SIG-M5 treated with dmso at 0.1 percent for 504 hours (cell line): Measurements from ENCODE around the gene ZNF407.

Source experiments
- DNase-seq: peaks from one replicate; lab custom pipeline; 2025; ENCODE audit not compliant: unreplicated experiment; lab: John Stamatoyannopoulos, UW

ZNF407 gene

GRCh38 chr18:75043478-75043877 is 445.8 kb downstream of the ZNF407 start:
- no peak for DNase-seq

DNA sequence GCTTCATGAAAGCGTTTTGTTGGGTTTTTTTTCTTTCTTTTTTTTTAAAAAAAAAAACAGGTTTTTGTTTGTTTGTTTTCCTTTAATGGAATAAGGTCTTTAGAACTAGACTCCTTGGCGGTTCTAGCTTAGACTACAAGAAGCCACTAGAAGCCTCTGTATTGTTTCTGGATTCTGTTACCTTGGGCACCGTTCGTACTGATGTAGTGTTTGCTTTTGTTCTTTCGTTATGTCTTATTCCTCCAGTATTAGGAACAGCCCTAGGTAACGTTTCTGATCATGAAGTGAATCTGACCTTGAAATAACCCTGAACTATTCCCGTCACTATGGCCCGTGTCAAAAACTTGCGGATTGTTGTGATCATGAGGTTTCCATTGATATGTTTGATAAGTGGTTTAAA is 446.6 kb downstream of the ZNF407 start:
- no peak for DNase-seq

GRCh38 chr18:75044791-75045190 is 447.1 kb downstream of the ZNF407 start:
- DNase-seq: no peak

- DNase-seq: no peak
These were observed 447.6 kb downstream of the ZNF407 start for GRCh38 chr18:75045272-75045671.

- no peak for DNase-seq
These were observed 449.7 kb downstream of the ZNF407 start for GRCh38 chr18:75047240-75047961.

DNA sequence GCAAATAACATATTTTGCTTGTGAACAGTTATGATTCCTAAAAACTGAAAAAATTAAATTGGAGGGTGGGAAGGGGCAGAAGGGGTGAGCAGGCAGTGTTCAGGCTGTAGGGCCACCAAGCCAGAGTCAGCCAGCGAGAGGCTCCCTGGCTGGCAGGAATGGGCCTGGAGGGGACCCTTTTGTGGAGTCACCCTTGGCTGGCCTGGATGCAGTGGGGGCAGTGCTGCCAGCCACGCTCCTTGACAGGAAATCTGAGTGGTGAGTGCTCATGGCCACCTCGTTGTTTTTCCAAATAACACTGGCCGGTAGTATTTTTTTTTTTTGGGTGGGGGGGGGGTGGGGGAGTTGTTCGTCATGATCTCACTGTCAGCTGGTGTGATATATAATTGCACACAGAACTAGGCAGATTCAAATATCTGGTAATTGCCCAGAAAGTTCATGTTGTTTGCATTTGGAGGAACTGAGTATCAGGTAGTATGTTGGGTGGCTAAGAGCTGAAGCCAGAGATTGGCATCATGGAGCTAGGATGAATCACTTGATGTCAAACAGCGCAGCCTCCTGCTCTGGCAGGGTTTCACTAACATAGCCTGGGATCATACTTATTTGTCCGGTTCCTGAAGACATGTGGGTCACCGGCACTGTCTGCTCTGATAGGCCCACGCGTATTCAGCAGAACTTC is 451.2 kb downstream of the ZNF407 start:
- no peak for DNase-seq

DNA sequence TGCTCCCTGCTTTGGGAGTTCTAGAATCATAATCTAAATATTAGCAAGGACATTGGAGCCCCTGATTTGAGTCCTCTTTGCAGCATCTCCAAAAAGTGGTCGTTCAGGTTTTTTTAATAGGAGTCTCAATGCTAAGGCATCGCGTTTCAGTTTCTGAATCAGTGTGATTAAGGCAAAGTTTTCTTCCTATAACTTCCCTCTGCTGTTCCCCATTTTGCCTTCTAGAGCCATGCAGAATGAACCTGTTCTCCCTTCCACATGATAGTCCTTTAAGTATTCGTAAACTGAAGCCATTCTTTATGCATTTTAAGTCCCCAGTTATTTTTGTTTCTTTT is 451.8 kb downstream of the ZNF407 start:
- no peak for DNase-seq

GRCh38 chr18:75051757-75052156 is 454.1 kb downstream of the ZNF407 start:
- DNase-seq: no peak

DNA sequence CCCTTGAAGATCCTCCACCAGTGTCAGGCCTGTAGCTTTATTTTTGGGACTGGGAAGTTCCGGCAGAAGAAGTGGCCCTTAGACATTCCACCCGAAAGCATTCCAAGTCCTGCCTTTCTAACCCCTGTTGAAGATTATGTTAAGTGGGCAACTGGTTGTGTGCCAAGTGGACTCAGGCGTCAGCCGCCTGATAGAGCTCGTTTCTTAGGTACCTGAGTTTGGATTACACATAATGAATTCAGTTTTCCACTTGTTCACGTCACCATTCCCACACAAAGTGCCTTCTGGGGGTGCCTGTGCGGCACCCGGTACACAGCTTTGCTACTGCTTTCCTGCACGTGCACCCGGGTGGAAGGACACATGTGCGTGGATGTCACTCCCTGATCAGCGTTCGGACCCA is 454.8 kb downstream of the ZNF407 start:
- no peak for DNase-seq

DNA sequence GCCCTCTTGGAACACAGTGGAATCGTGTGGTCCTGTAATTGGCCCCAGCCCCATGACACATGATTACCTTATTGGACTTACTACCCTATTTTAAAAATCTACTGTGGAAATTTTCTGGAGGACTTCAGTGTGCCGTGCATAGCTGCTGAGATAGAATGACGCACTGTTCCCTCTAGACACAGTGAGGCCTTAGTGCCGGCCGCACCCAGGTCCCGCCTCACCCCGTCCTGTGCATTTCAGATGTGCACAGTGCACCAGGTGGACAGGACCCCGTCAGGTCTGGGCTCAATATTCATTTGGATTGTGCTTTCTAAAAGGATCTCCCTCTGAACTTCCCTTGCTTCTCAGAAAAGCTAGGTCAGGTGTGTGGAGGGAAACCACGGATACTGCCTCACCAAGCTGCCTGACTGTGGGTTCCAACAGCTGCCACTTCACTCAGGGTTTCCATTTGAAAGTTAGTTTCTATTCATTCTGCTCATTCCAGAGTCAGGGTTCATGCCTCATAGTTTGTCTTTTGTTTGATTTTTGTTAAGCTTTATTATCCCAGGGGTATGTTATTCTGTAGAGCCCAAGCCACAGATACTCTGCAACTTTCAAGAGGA is 455.5 kb downstream of the ZNF407 start:
- DNase-seq: no peak

DNA sequence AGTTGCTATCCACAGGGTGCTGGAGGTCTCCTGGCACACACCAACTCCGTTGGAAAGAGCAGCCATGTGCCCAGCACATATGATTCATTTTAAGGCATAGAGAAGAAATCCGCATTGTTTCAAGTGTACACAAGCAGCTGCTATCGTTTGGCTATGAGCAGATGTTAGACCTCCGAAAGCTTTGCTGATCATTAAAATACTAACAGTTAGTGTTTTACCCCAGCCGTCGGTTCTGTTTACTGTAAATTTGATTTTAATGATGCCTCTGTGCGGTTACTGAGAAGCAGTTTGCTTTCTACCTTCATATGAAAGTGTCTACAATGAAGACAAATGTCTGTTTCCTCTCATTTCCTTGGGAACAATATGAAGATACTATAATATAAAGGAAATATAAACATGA is 456.4 kb downstream of the ZNF407 start:
- DNase-seq: no peak

GRCh38 chr18:75054611-75055010 is 456.9 kb downstream of the ZNF407 start:
- DNase-seq: no peak

GRCh38 chr18:75057169-75057960 is 459.7 kb downstream of the ZNF407 start:
- no peak for DNase-seq

- no peak for DNase-seq
These were observed 462.5 kb downstream of the ZNF407 start for GRCh38 chr18:75060185-75060584.

- DNase-seq: no peak
These were observed 464.7 kb downstream of the ZNF407 start for GRCh38 chr18:75062297-75062886.

DNA sequence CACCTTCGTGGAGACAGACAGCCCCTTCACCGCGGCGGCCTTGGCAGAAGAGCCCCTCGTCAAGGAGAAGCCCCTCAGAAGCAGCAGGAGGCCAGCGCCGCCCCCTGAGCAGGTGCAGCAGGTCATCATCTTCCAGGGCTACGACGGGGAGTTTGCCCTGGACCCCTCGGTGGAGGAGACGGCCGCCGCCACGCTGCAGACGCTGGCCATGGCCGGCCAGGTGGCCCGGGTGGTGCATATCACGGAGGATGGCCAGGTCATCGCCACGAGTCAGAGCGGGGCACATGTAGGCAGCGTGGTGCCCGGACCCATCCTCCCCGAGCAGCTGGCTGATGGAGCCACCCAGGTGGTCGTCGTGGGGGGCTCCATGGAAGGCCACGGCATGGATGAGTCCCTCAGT is 465.5 kb downstream of the ZNF407 start:
- DNase-seq: no peak

GRCh38 chr18:75063615-75064512 is 466.2 kb downstream of the ZNF407 start:
- DNase-seq: no peak

DNA sequence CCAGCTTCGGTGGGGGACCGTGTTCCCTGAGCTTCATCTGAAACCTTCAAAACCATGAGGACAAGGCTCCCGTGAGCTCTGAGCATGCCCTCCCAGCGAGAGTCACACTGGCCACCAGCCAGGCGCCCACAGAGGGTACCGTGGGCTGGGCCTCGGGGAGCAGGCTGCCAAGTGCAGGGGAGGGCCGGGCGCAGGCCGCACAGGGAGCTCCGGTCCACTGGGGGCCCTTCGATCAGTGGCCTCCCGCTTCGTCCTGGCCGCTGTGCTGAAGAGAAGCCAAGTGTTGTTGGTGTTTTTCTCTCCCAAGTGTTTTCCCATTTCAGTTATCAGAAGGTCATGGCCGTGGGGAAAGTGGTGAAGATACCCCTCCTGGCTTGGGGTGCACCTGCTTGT is 466.8 kb downstream of the ZNF407 start:
- DNase-seq: no peak

DNA sequence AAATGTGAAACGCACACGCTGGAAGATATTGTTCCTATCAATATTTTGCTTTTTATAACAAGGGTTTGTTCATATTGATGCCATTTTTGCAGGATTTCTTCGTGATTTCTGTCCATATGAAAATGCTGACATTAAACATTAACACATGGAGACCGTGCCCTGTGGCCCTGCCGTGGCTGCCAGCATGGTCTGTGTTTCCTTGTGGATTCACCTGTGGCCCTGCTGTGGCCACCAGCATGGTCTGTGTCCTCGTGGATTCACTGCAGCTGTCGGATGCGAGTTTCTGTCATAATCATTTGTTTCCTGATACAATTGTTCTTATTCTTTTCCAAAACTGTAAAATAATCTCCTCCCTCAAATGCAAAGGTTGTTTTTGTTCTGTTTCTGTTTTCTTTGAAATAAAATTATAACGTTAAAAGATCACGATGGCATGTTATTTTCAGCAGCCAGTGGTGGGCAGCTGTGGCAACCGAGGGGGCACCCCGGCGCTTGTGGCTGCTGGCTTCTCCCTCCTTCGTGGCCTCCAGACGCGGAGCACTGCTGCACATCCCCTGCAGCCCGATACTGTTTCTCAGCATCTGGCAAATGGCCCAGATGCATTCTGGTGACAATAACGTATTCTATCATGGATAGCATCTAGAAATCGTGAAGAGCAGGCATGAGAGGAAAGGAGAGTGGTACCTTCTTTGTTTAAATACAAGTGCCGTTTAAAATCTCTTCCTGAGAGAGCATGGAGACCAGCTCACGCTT is 467.8 kb downstream of the ZNF407 start:
- DNase-seq: no peak
